ENCODE results near the gene TRIML1.

- TF ChIP-seq CTCF (IDR thresholded peaks at IDR 0.05 in 2 of 3, conservative IDR thresholded peaks at IDR 0.05 in 1 of 3; ENCODE audit: borderline replicate concordance in 1 of 3, insufficient read depth in 1 of 3, low read depth in 2 of 3, low read length in 2 of 3) (no peak), YY1 (IDR thresholded peaks at IDR 0.05; ENCODE audit: extremely low read depth, insufficient replicate concordance, low read depth, low read length) (no peak)
These were observed 55.2 kb downstream of the TRIML1 start for GRCh38 chr4:188194421-188194820.

All from HCT116 (cell line).